Gastroesophageal sphincter (tissue), 4 donors: ENCODE measurements around the gene CSMD2. TPM values are rescaled to one million over a fixed set of nuclear protein-coding genes. Genes with fewer than 3 reads are reported as not detected.
"Not testable (repeated sequence)": the region's sequence is repeated elsewhere in the genome, so short reads cannot be mapped to it uniquely, and the experiment has no call there.

Experiments
- ATAC-seq: fragments of 150-250 bp; one replicate; pipeline ENCODE4 v1.9.1; 2016; ENCODE audit warnings: mild to moderate bottlenecking, moderate library complexity
- H3K27ac ChIP-seq, 4 donors: fragments of 200-600 bp; sonication (generic) in 3 of 4; 1 replicate in 3 of 4; 2 replicates in 1 of 4; pipeline ENCODE4 v1.5.1; 2016 to 2019
- H3K27me3 ChIP-seq: fragments of 200-600 bp; sonication (generic); one replicate; pipeline ENCODE4 v1.5.1; 2019
- H3K36me3 ChIP-seq, 2 donors: fragments of 200-600 bp; sonication (generic); one replicate each; pipeline ENCODE4 v1.5.1; 2019; ENCODE audit warnings: control low read depth in 1 of 2
- H3K4me1 ChIP-seq, 3 donors: fragments of 200-600 bp; sonication (generic); 1 replicate in 2 of 3; 2 replicates in 1 of 3; pipeline ENCODE4 v1.5.1; 2016 to 2019; ENCODE audit warnings: control low read depth in 2 of 3
- H3K4me3 ChIP-seq, 2 donors: fragments of 200-600 bp; sonication (generic); one replicate each; pipeline ENCODE4 v1.5.1; 2019; ENCODE audit warnings: mild to moderate bottlenecking in 1 of 2, moderate library complexity in 1 of 2
- H3K9me3 ChIP-seq, 3 donors: fragments of 200-600 bp; sonication (generic); one replicate each; pipeline ENCODE4 v1.5.1; 2017 to 2019; ENCODE audit warnings: control low read depth in 2 of 3
- CTCF ChIP-seq, 4 experiments: fragments of 200-600 bp in 2 of 4; fragments of 450-650 bp in 2 of 4; sonication (generic) in 1 of 4; IDR thresholded peaks; one replicate each; pipeline ENCODE4 v1.5.1; 2017 to 2019; ENCODE audit warnings: antibody characterized with exemption in 4 of 4, mild to moderate bottlenecking in 2 of 4, moderate library complexity in 2 of 4
- EP300 ChIP-seq: sonication (generic); formaldehyde crosslinking; IDR thresholded peaks from one replicate; pipeline ENCODE4 v1.6.1; 2017; ENCODE audit warnings: antibody characterized with exemption, mild to moderate bottlenecking
- POLR2A ChIP-seq, 2 donors: fragments of 450-650 bp; IDR thresholded peaks; one replicate each; pipeline ENCODE4 v1.6.1; 2017; ENCODE audit warnings: antibody characterized with exemption in 2 of 2, mild to moderate bottlenecking in 2 of 2, moderate library complexity in 1 of 2
- POLR2AphosphoS5 ChIP-seq: sonication (generic); formaldehyde crosslinking; IDR thresholded peaks from one replicate; pipeline ENCODE4 v1.6.1; 2017; ENCODE audit warnings: antibody characterized with exemption
- WGBS, 2 donors: methylation state at CpG; one replicate each; pipeline ENCODE4 v1.1.5; 2018; ENCODE audit warnings: low coverage in 1 of 2; 5-methylcytosine and 5-hydroxymethylcytosine counted together
- total RNA-seq, 4 donors: library from RNA; depleted of rRNA; stranded (reverse); fragments of >200 nt; gene quantifications; one replicate each; pipeline ENCODE4 v1.1.0, GENCODE V29; 2016

Gene CSMD2
- total RNA-seq, 4 donors from 2014 or later: 0.22 to 2.5 (median 0.37) TPM

GRCh38 chr1:34101151-34101550 lies 63.9 kb downstream of the CSMD2 start:
- WGBS, 2 donors: 71 to 100% methylated on average over 1 of the region's 1 CpG
- Histone ChIP-seq H3K27me3 (peaks cover 28% of the 10 kb centered on the region), H3K36me3 (no peaks in the 10 kb centered on the region), H3K4me3 (no peak overlapping the region), H3K9me3 (no peaks in the 10 kb centered on the region), H3K4me1 (no peaks in the 10 kb centered on the region), H3K27ac (no peak overlapping the region)
- no peak for ATAC-seq
- TF ChIP-seq POLR2AphosphoS5 (no peak), POLR2A (IDR thresholded peaks at IDR 0.05) (no peak), EP300 (no peak), CTCF (IDR thresholded peaks at IDR 0.05) (no peak)

DNA sequence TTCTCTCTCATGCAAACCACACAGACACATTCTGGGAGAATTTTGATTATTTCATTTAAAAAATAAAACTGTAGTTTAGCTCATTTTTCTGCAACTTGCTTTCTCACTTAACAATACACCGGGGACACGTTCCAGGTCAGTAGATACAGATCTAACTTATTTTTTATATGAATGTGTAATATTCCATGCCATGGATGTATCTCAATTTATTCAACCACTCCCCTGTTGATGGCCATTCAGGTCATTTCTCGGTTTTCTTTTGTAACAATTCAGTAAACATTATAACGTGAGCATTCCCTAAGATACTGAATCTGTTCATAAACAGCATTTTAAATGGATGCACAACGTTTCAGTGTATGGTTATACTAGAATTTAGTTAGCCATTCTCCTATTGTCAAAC lies 64.7 kb downstream of the CSMD2 start:
- Histone ChIP-seq H3K27me3 (peaks cover 22% of the 10 kb centered on the region), H3K36me3 (no peaks in the 10 kb centered on the region), H3K9me3 (no peaks in the 10 kb centered on the region), H3K4me1 (no peaks in the 10 kb centered on the region), H3K4me3 (no peak overlapping the region), H3K27ac (no peak overlapping the region)
- 66 to 67% methylated on average over 5 of the region's 5 CpGs for WGBS, 2 donors
- ATAC-seq: no peak
- TF ChIP-seq EP300 (no peak), CTCF (IDR thresholded peaks at IDR 0.05) (no peak), POLR2A (IDR thresholded peaks at IDR 0.05) (no peak), POLR2AphosphoS5 (no peak)

GRCh38 chr1:34092399-34092798 lies 72.6 kb downstream of the CSMD2 start:
- not testable (repeated sequence) for H3K9me3 ChIP-seq, H3K36me3 ChIP-seq, H3K4me1 ChIP-seq, ATAC-seq, H3K4me3 ChIP-seq, H3K27ac ChIP-seq
- H3K27me3 ChIP-seq: peaks cover 13% of the 10 kb centered on the region
- 93 to 94% methylated on average over 6 to 12 of the region's 27 CpGs for WGBS, 2 donors

DNA sequence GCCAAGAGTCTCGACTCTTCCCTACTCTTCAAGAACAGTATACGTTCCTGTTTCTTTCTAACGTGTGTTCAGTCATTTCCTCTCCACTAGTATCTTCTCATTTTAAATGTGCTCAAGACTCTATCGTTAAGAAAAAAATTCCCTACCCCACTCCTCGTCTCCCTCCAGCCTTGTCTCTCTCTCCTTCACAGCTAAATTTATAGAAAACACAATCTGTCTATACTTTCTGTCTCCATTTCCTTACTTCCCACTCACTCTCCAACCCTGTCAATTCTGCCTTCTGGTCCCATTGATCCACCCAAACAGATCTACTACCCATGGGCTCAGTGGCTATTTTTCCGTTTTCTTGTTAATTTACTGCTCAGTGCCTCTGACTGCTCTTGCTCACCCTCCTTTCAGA lies 75.3 kb downstream of the CSMD2 start:
- no peak for ATAC-seq
- 80 to 81% methylated on average over 6 of the region's 6 CpGs for WGBS, 2 donors

GRCh38 chr1:34087986-34088385 lies 77.0 kb downstream of the CSMD2 start:
- WGBS, 2 donors: no CpG with 5 or more reads among the region's 5 CpGs
- no peak for TF ChIP-seq POLR2AphosphoS5
- no peak for TF ChIP-seq CTCF (IDR thresholded peaks at IDR 0.05)
- TF ChIP-seq EP300: no peak
- no peak for TF ChIP-seq POLR2A (IDR thresholded peaks at IDR 0.05)
- no peak for ATAC-seq
- Histone ChIP-seq H3K9me3 (no peaks in the 10 kb centered on the region), H3K27ac (no peak overlapping the region), H3K27me3 (peaks cover 13% of the 10 kb centered on the region), H3K4me1 (no peaks in the 10 kb centered on the region), H3K36me3 (no peaks in the 10 kb centered on the region), H3K4me3 (no peak overlapping the region)

More for the DNA sequence above, 75.3 kb downstream of the CSMD2 start:
- no peak overlapping the region for H3K27ac ChIP-seq
- H3K9me3 ChIP-seq: no peaks in the 10 kb centered on the region
- no peak for TF ChIP-seq EP300
- H3K4me1 ChIP-seq: no peaks in the 10 kb centered on the region
- no peak overlapping the region for H3K4me3 ChIP-seq
- peaks cover 13% of the 10 kb centered on the region for H3K27me3 ChIP-seq
- no peaks in the 10 kb centered on the region for H3K36me3 ChIP-seq

DNA sequence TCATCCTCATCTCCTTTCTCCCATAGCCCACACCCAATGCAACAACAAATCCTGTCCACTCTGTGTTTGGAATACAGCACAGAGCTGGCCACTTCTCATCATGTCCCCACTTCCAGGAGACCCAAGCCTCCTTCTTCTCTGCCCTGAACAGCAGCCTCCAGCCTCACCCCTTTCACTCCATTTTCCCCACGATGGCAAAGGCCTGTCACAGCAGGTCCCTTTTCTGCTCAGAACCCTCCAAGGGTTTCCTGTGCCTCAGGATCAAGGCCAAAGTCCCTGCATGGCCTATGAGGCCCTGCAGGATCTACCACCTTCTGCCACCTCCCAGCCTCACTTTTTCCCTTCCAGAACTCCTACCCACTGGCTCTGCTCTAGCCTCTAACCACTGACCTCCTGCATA lies 78.5 kb downstream of the CSMD2 start:
- Histone ChIP-seq H3K27me3 (peaks cover 9% of the 10 kb centered on the region), H3K36me3 (no peaks in the 10 kb centered on the region), H3K4me3 (no peak overlapping the region), H3K27ac (no peak overlapping the region), H3K4me1 (no peaks in the 10 kb centered on the region), H3K9me3 (peaks cover 0 to 3% (median 0%) of the 10 kb centered on the region in 3 donors)
- TF ChIP-seq CTCF (IDR thresholded peaks at IDR 0.05) (no peak), POLR2A (IDR thresholded peaks at IDR 0.05) (no peak), POLR2AphosphoS5 (no peak), EP300 (no peak)
- 73 to 88% methylated on average over 1 of the region's 1 CpG for WGBS, 2 donors
- ATAC-seq: no peak
